HepG2 (cell line): Measurements from ENCODE around the gene SLC25A51. TPM values are rescaled to one million over a fixed set of nuclear protein-coding genes. Genes with fewer than 3 reads are reported as not detected.

Experiments used
- AKAP8 ChIP-seq: sonication (generic); formaldehyde crosslinking; IDR thresholded peaks from 2 replicates; pipeline ENCODE4 v1.5.1; 2020; ENCODE audit warnings: mild to moderate bottlenecking, missing genetic modification reagents
- AKNA ChIP-seq: sonication (generic); formaldehyde crosslinking; IDR thresholded peaks from 2 replicates; pipeline ENCODE4 v1.4.0; 2020; ENCODE audit warnings: missing genetic modification reagents, borderline replicate concordance
- ARID4A ChIP-seq: sonication (generic); formaldehyde crosslinking; IDR thresholded peaks from 2 replicates; pipeline ENCODE4 v1.5.0; 2020; ENCODE audit warnings: mild to moderate bottlenecking, missing genetic modification reagents, borderline replicate concordance
- CBFB ChIP-seq: sonication (generic); formaldehyde crosslinking; IDR thresholded peaks from 2 replicates; pipeline ENCODE4 v1.4.0; 2020; ENCODE audit warnings: missing genetic modification reagents
- CEBPB ChIP-seq: IDR thresholded peaks from 2 replicates; pipeline ENCODE4 v1.6.1; 2011; ENCODE audit warnings: low read depth, low read length, improper control_type of control experiment, borderline replicate concordance
- DRAP1 ChIP-seq: IDR thresholded peaks from 2 replicates; pipeline ENCODE4 v1.6.1; 2016; ENCODE audit warnings: missing genetic modification reagents, missing compliant biosample characterization
- NFE2L1 ChIP-seq: sonication (generic); formaldehyde crosslinking; IDR thresholded peaks from 2 replicates; pipeline ENCODE4 v1.4.0; 2020; ENCODE audit warnings: missing genetic modification reagents, mild to moderate bottlenecking, borderline replicate concordance
- TARDBP ChIP-seq: sonication (generic); formaldehyde crosslinking; IDR thresholded peaks from 2 replicates; pipeline ENCODE4 v1.8.0; 2022; ENCODE audit warnings: mild to moderate bottlenecking, missing genetic modification reagents
- TGIF2 ChIP-seq: IDR thresholded peaks from 2 replicates; pipeline ENCODE4 v1.6.1; 2016; ENCODE audit warnings: control low read depth, missing compliant biosample characterization
- TRIM22 ChIP-seq: fragments of 450-650 bp; IDR thresholded peaks from 2 replicates; pipeline ENCODE4 v1.6.1; 2017
- ZBTB21 ChIP-seq: sonication (generic); formaldehyde crosslinking; IDR thresholded peaks from 2 replicates; pipeline ENCODE4 v1.4.0; 2020; ENCODE audit warnings: missing genetic modification reagents
- ZNF276 ChIP-seq: sonication (generic); formaldehyde crosslinking; IDR thresholded peaks from 2 replicates; pipeline ENCODE4 v1.4.0; 2020; ENCODE audit warnings: mild to moderate bottlenecking, low read depth, missing genetic modification reagents
- ZNF354B ChIP-seq: sonication (generic); formaldehyde crosslinking; IDR thresholded peaks from 2 replicates; pipeline ENCODE4 v1.8.0; 2022; ENCODE audit warnings: mild to moderate bottlenecking, missing genetic modification reagents
- ZNF382 ChIP-seq: sonication (generic); formaldehyde crosslinking; IDR thresholded peaks from 2 replicates; pipeline ENCODE4 v1.5.0; 2020; ENCODE audit warnings: missing genetic modification reagents, mild to moderate bottlenecking, borderline replicate concordance
- ZNF468 ChIP-seq: sonication (generic); formaldehyde crosslinking; IDR thresholded peaks from 2 replicates; pipeline ENCODE4 v1.8.0; 2022; ENCODE audit warnings: mild to moderate bottlenecking, moderate library complexity, missing genetic modification reagents
- ZNF589 ChIP-seq: sonication (generic); formaldehyde crosslinking; conservative IDR thresholded peaks from 2 replicates; pipeline ENCODE4 v1.8.0; 2022; ENCODE audit warnings: mild to moderate bottlenecking, moderate library complexity, missing genetic modification reagents
- ZNF768 ChIP-seq: sonication (generic); formaldehyde crosslinking; IDR thresholded peaks from 2 replicates; pipeline ENCODE4 v1.4.0; 2020; ENCODE audit warnings: missing genetic modification reagents
- polyA plus RNA-seq, 8 experiments: library from polyadenylated mRNA; depleted of rRNA in 3 of 8; stranded (reverse) in 7 of 8; unstranded in 1 of 8; fragments of >200 nt; fragmentation: Illumina TruSeq in 4 of 8; extraction: Trizol in 4 of 8; gene quantifications; 2 replicates each; pipeline versions ENCODE4 v1.2.1 to v1.2.3, GENCODE V29; 2011 to 2016; ENCODE audit warnings: low read depth in 4 of 8, missing spikeins in 1 of 8, mixed read lengths in 1 of 8; ENCODE audit not compliant: insufficient read depth in 1 of 8
- total RNA-seq, 5 experiments: library from RNA; depleted of rRNA; stranded (reverse); fragments of >200 nt; fragmentation: Illumina TruSeq; extraction: Trizol; gene quantifications; 2 replicates each; pipeline ENCODE4 v1.2.3, GENCODE V29; 2016; ENCODE audit warnings: low read depth in 1 of 5

SLC25A51 gene
- total and polyA plus RNA-seq, 2 of the 13 experiments (the other 11 are each of a cell fraction or from before 2014, with no cell fraction given): 14.6 to 37.7 TPM

GRCh38 chr9:37913480-37914153 lies 9.7 kb upstream of the SLC25A51 start (continued):
- no peak for TF ChIP-seq AKNA (CRISPR knock-in tag)
- peak; percentile 97 for TF ChIP-seq ZNF768 (CRISPR knock-in tag)
- TF ChIP-seq ZBTB21 (CRISPR knock-in tag): no peak
- no peak for TF ChIP-seq ZNF382
- TF ChIP-seq CBFB: no peak
- TF ChIP-seq NFE2L1 (CRISPR knock-in tag): no peak
- no peak for TF ChIP-seq ARID4A (CRISPR knock-in tag)
- TF ChIP-seq ZNF276 (CRISPR knock-in tag): no peak
- no peak for TF ChIP-seq ZNF589 (CRISPR knock-in tag)
- peak; percentile 74 for TF ChIP-seq TARDBP
- no peak for TF ChIP-seq ZNF468
- no peak for TF ChIP-seq CEBPB
- peak; percentile 84 for TF ChIP-seq AKAP8
- TF ChIP-seq ZNF354B: no peak
- no peak for TF ChIP-seq TGIF2 (CRISPR knock-in tag)
- TF ChIP-seq TRIM22: no peak
- TF ChIP-seq DRAP1: no peak
